Stimulated activated CD4-positive, alpha-beta T cell treated with anti-CD3 and anti-CD28 coated beads, Interleukin-15, amount 100 ng/mL, for 48 hours (primary cell): Measurements from ENCODE around the gene PIH1D1.
"Not testable (repeated sequence)": the region's sequence is repeated elsewhere in the genome, so short reads cannot be mapped to it uniquely, and the experiment has no call there.

Source experiments
- DNase-seq, 2 donors: peaks; one replicate each; pipeline ENCODE4 v3.0.0-alpha.2; 2020; ENCODE audit warnings: low read depth in 2 of 2

The PIH1D1 gene

DNA sequence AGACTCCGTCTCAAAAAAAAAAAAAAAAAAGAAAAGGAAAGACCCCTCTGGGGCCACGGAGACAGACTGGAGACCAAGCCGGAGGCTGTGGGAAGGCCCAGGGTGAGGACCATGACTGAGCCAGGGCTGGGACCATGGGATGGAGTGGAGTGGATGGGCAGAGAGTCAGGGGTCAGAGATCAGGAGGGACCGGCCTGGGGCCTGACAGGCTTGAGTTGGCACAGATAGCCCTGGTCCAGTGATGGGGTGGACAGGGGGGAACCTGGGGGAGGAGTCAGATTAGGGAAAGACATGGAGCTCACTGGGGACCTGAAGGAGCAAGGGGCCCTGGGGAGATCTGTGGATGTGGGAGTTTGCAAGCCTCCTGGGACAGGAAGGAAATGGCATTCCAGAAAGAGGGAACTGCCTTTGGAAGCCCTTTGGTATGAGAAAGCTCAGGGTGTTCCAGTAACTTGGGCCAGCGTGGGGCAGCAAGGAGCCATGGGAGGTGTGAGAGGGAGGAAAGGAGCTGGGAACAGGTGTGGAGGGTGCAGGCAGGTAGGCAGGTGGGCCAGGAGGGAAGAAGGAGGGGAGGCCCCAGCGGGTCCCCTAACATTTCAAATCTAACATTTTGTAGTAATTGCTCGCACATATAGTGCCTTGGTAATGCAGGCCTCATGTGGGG, 29.5 kb upstream of the PIH1D1 start:
- DNase-seq, result no peak

DNA sequence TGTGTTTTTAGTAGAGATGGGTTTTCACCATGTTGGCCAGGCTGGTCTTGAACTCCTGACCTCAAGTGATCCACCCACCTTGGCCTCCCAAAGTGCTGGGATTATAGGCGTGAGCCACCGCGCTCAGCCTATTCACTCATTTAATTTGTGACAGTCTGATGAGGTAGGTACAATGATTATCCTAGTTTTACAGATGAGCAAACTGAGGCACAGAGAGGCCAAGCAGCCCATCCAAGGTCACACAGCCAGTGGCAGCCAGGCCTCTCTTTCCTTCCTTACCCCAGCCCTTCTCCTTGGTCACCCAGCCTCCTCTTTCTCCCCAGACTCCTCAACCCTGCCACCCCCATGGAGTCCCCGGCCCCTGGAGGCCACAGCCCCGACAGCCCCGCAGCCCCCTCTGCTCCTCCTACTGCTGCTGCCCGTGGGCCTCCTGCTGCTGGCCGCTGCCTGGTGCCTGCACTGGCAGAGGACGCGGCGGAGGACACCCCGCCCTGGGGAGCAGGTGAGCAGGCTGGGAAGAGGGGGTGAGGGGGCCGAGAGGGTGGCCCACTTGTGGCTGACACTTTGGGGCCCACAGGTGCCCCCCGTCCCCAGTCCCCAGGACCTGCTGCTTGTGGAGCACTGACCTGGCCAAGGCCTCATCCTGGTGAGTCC, 28.5 kb upstream of the PIH1D1 start:
- DNase-seq, result no peak

DNA sequence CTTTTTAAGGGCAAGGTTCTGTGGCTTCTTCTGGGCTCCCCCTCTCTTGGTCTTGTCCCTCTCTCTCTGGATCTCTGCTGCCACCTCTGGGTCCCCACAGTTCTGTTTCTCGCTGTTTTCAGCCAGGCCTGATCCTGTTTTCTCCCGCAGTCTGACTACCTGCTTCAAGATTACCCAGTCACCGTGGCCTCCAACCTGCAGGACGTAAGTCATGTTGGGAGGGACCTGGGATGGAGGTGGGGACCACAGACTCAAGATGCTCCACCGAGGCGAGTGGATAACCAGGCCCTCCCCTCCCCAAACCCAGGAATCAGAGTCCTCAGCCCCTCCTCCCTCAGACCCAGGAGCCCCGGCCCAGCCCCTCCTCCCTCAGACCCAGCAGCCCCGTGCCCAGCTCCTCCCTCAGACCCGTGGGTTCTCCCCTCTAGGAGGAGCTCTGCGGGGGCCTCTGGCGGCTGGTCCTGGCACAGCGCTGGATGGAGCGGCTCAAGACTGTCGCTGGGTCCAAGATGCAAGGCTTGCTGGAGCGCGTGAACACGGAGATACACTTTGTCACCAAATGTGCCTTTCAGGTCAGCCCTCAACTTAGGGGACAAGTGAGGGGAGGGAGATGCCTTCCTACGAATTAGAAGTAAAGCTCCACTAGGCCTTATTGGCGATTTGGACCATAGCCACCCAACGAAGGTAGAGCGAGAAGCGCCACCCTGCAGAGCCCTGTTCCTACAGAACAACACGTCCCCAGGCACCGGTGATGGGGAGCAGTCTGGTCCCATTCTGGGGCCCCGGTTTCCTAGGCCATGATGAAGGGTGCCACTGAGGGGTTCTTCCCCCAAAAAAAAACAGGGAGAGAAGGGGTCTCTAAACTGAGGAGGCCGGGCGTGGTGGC, 24.6 kb upstream of the PIH1D1 start:
- peak; percentile 69 to 82 for DNase-seq

DNA sequence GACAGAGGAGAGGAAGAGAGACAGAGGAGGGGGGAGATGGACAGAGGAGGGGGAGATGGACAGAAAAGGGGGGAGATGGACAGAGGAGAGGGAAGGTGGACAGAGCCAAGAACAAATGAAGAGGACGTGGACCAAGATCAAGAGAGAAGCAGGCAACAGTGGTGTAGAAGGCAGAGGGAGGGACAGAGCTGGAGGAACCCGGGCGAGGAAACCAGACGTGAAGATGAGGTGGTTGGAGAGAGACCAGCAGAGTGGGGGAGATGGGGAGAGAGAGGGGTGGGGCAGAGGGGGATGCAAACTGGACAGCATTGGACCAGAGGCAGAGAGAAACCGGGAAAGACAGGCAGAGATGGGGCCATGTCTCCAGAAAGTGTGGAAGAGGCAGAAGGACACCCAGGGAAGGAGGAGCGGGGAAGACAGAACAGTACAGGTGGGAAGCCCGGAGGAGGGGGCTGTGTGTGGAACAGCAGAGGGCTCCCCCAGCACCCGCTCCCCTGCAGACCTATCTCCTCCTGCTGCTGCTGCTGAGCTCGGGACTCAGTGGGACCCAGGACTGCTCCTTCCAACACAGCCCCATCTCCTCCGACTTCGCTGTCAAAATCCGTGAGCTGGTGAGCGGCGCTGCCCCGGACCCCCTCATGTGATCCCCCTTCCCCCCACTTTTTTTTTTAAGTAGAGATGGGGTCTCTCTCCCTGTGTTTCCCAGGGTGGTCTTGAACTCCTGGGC, 23.7 kb upstream of the PIH1D1 start:
- DNase-seq, result no peak

DNA sequence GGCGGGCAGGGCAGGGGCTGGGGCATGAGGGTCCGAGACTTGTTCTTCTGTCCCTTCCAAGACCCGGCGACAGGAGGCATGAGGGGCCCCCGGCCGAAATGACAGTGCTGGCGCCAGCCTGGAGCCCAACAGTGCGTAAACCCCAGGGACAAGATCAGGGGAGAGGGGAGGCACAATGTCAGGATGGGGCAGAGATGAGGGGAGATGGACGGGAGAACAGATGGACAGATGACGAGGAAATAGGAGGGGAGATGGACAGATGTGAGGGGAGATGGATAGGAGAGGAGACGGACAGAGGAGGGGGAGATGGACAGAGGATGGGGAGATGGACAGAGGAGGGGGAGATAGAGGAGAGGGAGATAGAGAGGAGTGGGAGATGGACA, 22.9 kb upstream of the PIH1D1 start:
- no peak for DNase-seq

DNA sequence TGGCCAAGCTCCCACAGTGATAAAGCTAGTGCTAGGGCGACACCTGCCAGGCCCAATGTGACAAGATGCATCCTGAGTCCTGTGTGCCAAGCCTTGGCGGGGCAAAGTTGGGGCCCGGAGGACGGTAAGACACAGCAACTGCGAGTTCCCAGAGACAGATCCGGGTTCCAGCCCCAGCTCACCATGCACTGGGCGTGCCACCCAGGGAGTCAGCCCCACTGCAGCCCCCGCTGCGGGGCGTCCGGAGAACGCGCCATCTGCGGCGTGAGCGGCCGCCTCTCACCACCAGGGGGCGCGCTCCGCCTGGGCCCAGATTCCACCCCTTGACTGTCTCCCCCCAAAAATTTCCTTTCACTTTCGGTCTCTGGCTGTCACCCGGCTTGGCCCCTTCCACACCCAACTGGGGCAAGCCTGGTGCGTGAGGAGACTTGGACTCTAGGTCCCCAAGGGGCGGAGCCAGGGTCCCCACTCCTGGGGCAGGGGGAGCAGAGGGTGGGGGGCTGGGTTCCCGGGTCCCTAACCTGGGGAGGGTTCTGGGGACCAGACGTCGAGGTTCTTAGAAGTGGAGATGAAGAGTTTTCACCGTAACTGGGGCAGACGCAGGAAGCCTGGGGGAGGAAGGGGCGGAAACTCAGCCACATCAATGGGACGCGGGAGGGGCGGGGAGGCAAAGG, 22.4 kb upstream of the PIH1D1 start, which contains the start of gene FLT3LG:
FLT3LG (plus strand) TSS at position 348 of the 674 bp plus-strand sequence. CDS start 425 bp downstream, outside the sequence.
- DNase-seq, result peak; percentile 74 to 85

DNA sequence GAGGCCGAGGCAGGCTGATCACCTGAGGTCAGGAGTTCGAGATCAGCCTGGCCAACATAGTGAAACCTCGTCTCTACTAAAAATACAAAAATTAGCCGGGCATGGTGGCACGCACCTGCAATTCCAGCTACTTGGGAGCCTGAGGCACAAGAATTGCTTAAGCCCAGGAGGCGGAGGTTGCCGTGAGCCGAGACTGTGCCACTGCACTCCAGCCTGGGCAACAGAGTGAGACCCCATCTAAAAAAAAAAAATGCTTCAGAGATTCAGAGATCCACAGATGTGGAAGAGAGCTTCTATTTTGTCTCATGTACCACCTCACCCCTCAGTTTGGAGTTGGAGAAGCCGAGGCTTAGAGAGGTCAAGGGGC, 21.9 kb upstream of the PIH1D1 start:
- not testable (repeated sequence) for DNase-seq

DNA sequence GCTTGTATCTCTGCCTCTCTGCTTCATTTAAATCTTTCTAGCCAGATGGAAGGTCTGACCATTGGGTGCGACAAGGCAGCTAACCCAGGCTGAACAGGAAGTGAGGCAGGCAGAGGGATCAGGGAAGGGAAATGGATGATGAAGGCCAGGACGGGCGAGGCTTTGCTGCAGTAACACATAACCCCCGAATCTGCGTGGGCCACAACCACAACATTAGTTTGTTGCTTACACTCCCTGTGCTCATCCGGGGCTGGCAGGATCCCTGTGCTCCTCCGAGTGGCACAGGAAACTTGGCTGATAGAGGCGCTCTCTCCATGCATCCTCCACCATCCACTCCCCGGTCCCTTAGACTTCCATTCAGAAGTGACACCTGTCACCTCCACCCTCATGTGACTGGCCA, 21.3 kb upstream of the PIH1D1 start:
- DNase-seq, result no peak

DNA sequence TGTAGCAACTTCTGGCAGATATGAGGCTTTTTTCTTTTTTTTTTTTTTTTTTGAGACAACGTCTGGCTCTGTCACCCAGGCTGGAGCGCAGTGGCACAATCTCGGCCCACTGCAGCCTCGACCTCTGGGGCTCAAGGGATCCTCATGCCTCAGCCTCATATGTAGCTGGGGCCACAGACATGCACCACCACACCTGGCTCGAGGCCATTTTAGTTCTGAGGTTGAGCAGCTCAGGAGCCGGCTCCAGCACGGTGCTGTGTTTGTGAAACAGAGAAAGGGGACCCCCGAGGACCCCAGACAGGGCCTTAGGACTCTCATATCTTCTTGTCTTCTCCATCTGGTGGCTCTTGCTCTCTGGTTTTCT, 19.0 kb upstream of the PIH1D1 start:
- DNase-seq, result no peak

DNA sequence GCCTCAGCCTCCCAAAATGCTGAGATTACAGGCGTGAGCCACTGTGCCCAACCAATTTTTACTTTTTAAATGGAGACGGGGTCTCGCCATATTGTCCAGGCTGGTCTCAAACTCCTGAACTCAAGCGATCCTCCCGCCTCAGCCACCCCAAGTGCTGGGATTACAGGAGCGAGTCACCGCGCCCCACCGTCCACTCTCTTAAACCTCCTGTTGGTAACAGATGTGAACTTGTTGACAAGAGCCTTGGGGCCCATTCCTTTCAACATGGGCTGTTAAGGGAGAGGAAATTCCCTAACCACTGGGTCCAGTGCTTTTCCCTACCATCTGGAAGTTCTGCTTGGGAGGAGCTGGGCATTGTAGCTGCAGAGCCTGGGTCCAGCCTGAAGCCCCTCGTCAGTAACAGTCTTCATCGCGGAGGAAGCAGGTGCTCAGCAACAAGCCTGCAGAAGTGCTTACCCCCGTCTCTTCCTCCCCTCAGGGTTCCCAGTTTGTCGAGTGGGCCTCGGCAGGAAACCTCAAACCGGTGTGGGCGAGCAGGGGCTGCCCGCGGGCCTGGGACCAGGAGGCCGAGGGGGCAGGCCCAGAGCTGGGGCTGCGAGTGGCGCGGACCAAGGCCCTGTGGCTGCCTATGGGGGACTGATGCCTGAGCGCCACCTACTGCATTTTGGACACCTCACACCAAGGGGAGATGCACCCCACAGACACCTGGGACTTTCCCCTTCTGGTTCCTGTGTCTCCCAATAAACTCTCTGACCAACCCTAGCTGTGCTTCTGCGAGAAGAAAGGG, 18.4 kb upstream of the PIH1D1 start:
- peak; percentile 54 to 74 for DNase-seq

DNA sequence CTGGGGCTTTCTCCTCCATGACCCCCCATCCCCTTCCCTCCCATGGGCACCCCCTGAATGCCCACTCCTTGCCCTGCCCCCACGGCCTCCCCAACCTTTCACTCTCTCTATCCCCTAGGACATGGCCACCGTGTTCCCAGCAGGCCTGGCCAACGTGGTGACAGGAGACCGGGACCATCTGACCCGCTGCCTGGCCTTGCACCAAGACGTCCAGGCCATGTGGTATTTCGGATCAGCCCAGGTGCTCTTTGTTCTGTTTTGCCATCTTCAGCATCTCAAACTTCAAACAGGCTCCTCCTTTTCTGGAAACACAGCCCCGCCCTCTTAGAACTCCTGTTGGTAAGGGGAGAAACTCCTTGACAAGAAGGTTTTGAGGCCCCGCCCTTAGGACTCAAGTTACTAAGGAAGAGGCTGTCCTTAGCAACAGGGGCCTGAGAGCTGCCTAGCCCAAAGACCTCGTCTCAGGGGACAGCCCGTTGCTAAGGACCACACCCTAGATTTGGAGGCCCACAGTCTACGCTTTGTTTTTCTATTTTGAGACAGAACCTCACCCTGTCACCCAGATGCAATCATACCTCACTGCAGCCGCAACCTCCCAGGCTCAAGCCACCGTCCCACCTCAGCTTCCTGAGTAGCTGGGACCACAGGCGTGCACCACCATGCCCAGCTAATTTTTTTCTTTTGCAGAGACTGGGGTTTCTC, 17.3 kb upstream of the PIH1D1 start:
- peak; percentile 68 to 76 for DNase-seq

DNA sequence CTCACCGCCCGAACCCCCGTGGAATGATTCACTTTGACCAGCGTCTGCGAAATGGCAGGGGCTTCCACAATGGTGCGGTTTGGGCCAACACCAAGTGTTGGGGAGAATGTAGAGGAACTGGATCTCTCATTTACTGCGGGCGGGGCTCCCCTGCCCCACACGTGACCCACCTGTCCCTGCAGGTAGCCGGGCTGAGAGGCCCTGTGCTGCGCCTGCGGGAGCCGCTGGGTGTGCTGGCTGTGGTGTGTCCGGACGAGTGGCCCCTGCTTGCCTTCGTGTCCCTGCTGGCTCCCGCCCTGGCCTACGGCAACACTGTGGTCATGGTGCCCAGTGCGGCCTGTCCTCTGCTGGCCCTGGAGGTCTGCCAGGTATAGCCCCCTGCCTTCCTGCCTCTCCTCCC, 16.6 kb upstream of the PIH1D1 start:
- no peak for DNase-seq

DNA sequence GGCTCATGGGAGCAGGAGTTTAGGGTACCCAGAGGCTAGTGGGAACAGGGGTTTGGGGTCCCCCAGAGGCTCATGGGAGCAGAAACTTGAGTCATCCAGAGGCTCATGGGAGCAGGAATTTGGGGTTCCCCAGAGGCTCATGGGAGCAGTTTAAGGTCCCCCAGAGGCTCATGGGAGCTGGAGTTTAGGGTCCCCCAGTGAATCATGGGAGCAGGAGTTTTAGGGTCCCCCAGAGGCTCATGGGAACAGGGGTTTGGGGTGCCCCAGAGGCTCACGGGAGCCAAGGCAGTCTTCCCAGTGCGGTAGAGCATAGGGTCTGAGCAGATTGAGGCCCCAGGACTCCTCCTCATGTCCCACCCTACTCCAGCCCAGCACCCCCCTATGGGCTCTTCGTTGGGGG, 13.8 kb upstream of the PIH1D1 start:
- DNase-seq, result no peak

DNA sequence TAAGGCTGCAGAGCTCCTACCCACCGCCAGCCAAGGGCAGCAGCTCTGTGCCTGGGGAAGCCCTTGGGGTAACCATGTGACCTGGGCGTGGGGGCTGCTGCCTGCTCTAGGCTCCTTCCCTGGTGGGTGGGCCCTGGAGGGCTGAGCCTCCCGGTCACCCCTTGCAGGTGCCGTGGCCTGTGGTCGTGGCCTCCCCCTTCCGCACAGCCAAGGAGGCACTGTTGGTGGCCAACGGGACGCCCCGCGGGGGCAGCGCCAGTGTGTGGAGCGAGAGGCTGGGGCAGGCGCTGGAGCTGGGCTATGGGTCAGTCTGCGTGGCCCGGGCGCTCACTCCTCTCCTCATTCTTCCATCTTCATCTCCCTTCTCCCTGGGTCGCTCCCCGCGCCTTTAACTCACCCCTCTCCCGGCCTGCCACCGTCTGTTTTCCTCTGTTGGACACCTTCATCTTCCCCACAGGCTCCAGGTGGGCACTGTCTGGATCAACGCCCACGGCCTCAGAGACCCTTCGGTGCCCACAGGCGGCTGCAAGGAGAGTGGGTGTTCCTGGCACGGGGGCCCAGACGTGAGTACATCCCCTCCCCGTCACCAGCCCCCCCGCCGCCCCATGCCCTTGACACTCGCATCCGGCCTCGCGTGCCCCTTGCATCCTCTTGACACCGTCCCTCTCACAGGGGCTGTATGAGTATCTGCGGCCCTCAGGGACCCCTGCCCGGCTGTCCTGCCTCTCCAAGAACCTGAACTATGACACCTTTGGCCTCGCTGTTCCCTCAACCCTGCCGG, 12.5 kb upstream of the PIH1D1 start:
- DNase-seq, result no peak

DNA sequence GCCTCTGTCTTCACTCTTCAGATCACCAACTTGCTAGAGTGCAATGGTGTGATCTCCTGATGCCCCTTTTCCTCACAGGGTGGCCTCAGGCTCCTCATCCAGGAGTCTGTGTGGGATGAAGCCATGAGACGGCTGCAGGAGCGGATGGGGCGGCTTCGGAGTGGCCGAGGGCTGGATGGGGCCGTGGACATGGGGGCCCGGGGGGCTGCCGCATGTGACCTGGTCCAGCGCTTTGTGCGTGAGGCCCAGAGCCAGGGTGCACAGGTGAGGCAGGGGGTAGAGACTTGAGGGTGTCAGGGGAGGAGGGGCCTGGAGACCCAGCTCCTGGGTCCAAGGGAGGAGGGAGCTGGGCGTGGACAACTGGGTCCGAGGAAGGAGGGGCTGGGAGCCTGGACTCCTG, 10.9 kb upstream of the PIH1D1 start:
- no peak for DNase-seq

DNA sequence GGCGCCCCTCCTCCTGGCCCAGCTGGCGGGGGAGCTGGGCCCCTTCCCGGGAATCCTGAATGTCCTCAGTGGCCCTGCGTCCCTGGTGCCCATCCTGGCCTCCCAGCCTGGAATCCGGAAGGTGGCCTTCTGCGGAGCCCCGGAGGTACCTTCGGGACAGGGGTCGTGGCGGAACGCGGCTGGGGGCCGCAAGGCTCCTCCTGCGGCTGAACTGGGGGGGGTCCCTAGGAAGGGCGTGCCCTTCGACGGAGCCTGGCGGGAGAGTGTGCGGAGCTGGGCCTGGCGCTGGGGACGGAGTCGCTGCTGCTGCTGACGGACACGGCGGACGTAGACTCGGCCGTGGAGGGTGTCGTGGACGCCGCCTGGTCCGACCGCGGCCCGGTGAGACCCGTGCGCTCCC, 10.0 kb upstream of the PIH1D1 start:
- no peak for DNase-seq

DNA sequence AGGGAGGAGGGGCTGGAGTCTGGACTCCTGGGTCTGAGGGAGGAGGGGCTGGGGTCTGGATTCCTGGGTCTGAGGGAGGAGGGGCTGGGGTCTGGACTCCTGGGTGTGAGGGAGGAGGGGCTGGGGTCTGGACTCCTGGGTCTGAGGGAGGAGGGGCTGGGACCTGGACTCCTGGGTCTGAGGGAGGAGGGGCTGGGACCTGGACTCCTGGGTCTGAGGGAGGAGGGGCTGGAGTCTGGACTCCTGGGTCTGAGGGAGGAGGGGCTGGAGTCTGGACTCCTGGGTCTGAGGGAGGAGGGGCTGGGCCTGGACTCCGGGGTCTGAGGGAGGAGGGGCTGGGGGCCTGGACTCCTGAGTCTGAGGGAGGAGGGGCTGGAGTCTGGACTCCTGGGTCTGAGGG, 9.5 kb upstream of the PIH1D1 start:
- not testable (repeated sequence) for DNase-seq

DNA sequence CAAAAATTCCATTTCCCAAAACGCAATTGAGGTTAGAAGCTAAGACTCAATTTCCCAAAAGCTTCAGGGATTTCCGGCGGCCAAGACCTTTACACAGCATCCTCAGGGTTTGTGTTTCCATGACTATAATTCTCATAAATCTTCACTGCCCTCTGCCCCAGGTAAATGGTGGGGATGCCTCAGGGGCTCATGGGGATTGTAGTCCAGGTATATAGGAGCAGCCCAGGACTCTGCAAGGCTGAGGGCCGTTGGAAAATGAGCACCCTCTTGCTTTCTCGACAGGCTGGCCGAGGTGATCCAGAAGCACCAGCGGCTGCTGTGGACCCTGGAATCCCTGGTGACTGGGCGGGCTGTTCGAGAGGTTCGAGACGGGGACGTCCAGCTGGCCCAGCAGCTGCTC, 7.8 kb upstream of the PIH1D1 start:
- DNase-seq, result no peak

DNA sequence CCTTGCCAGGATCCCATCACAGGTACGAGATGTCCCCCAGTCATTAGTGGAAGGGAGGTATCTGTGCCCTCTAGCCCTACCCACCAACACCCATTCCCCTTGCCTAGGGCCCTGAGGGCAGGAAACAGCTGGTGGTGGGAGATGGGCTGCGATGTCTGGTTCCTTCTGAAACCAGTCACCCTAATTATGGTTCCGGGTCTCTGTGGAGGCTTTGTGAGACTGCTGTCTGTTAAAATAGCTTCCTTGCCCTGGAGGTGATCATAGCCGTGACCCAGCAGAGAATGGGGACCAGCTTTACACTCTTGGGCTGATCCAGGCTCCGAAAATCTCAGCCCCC, 6.9 kb upstream of the PIH1D1 start:
- DNase-seq, result no peak

DNA sequence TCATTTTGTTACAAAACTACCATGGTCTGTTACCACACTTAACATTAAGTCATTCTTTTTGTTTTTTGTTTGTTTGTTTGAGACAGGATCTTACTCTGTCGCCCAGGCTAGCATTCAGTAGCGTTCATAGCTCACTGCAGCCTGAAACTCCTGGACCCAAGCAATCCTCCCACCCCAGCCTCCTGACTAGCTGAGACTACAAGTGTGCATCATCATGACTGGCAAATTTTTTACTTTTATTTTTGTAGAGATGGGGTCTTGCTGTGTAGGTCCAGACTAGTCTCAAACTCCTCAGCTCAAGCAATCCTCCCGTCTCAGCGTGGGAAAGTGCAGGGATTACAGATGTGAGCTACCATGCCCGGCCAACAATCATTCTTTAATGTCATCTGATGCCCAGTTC, 4.7 kb upstream of the PIH1D1 start:
- no peak for DNase-seq
